Measurements from ENCODE around the gene STX18. TPM values are rescaled to one million over a fixed set of nuclear protein-coding genes. Genes with fewer than 3 reads are reported as not detected.

STX18 gene
- total and polyA plus RNA-seq, 2 donors (not counting 3 experiments of a cell fraction or from before 2014, with no cell fraction given), result 30.7 to 31.2 TPM

GRCh38 chr4:4413806-4414205 lies 128.0 kb downstream of the STX18 start:
- DNase-seq (ENCODE audit: low read depth, low spot score), result no peak
- Histone ChIP-seq H3K9me3 (replicated peaks; ENCODE audit: control insufficient read depth, insufficient read depth, low read length) (no peaks in the 10 kb centered on the region), H3K27me3 (ENCODE audit: control insufficient read depth in 2 of 2, insufficient read depth in 2 of 2, low read length in 2 of 2) (no peaks in the 10 kb centered on the region), H4K20me1 (replicated peaks; ENCODE audit: control insufficient read depth, extremely low read depth, insufficient read depth, low read length) (no peaks in the 10 kb centered on the region), H3K27ac (ENCODE audit: insufficient read depth, low read depth, low read length) (no peak overlapping the region), H3K4me3 (replicated peaks in 1 of 3; ENCODE audit: insufficient read depth in 1 of 3, low read depth in 1 of 3, low read length in 3 of 3) (no peak overlapping the region), H3K4me2 (ENCODE audit: insufficient read depth, low read length) (no peak overlapping the region), H3K79me2 (ENCODE audit: control insufficient read depth, insufficient read depth, low read length) (no peaks in the 10 kb centered on the region), H2AFZ (ENCODE audit: low read depth, low read length) (no peak overlapping the region), H3K9ac (replicated peaks; ENCODE audit: extremely low read depth, insufficient read depth, low read length) (no peak overlapping the region), H3K9me1 (replicated peaks; ENCODE audit: control insufficient read depth, extremely low read depth, insufficient read depth, low read length) (no peaks in the 10 kb centered on the region), H3K4me1 (ENCODE audit: control insufficient read depth, extremely low read depth, insufficient read depth, low read length) (no peaks in the 10 kb centered on the region), H3K36me3 (ENCODE audit: control insufficient read depth in 2 of 2, extremely low read depth in 1 of 2, insufficient read depth in 2 of 2, low read length in 2 of 2) (no peaks in the 10 kb centered on the region)
- CTCF ChIA-PET, result no interaction called here
- intact Hi-C loops (cut with micrococcal nuclease), result no loop called here
- POLR2A ChIA-PET, result no interaction called here
- no TSS peak for BruUV-seq (replicated peaks)
- dilution Hi-C loops (cut with MboI; ENCODE audit: extremely low pct_ligation_motif_present, low sequenced_read_pairs), result no loop called here
- TF ChIP-seq FOS (IDR thresholded peaks at IDR 0.05; ENCODE audit: borderline replicate concordance, insufficient read depth, low read length) (no peak), POLR2AphosphoS5 (IDR thresholded peaks at IDR 0.05; ENCODE audit: insufficient read depth, low read depth, low read length) (no peak)
- no peak for FAIRE-seq

GRCh38 chr4:4413373-4413725 lies 128.5 kb downstream of the STX18 start:
- no peak for FAIRE-seq
- Histone ChIP-seq H3K9me1 (replicated peaks; ENCODE audit: control insufficient read depth, extremely low read depth, insufficient read depth, low read length) (no peaks in the 10 kb centered on the region), H2AFZ (ENCODE audit: low read depth, low read length) (no peak overlapping the region), H3K4me2 (ENCODE audit: insufficient read depth, low read length) (no peak overlapping the region), H3K4me1 (ENCODE audit: control insufficient read depth, extremely low read depth, insufficient read depth, low read length) (no peaks in the 10 kb centered on the region), H3K4me3 (replicated peaks in 1 of 3; ENCODE audit: insufficient read depth in 1 of 3, low read depth in 1 of 3, low read length in 3 of 3) (no peak overlapping the region), H3K79me2 (ENCODE audit: control insufficient read depth, insufficient read depth, low read length) (no peaks in the 10 kb centered on the region), H3K9me3 (replicated peaks; ENCODE audit: control insufficient read depth, insufficient read depth, low read length) (no peaks in the 10 kb centered on the region), H3K36me3 (ENCODE audit: control insufficient read depth in 2 of 2, extremely low read depth in 1 of 2, insufficient read depth in 2 of 2, low read length in 2 of 2) (no peaks in the 10 kb centered on the region), H3K9ac (replicated peaks; ENCODE audit: extremely low read depth, insufficient read depth, low read length) (no peak overlapping the region), H3K27ac (ENCODE audit: insufficient read depth, low read depth, low read length) (no peak overlapping the region), H3K27me3 (ENCODE audit: control insufficient read depth in 2 of 2, insufficient read depth in 2 of 2, low read length in 2 of 2) (no peaks in the 10 kb centered on the region), H4K20me1 (replicated peaks; ENCODE audit: control insufficient read depth, extremely low read depth, insufficient read depth, low read length) (no peaks in the 10 kb centered on the region)
- no peak for DNase-seq (ENCODE audit: low read depth, low spot score)
- POLR2A ChIA-PET, result no interaction called here
- BruUV-seq (replicated peaks), result no TSS peak
- no peak for TF ChIP-seq MYC (IDR thresholded peaks at IDR 0.05; ENCODE audit: low read depth, low read length)
- no peak for TF ChIP-seq MAX (IDR thresholded peaks at IDR 0.05; ENCODE audit: insufficient read depth, insufficient read length)
- no peak for TF ChIP-seq POLR2A (IDR thresholded peaks at IDR 0.05; ENCODE audit: low read depth, low read length)
- no peak for TF ChIP-seq GATA2 (IDR thresholded peaks at IDR 0.05; ENCODE audit: insufficient read depth, insufficient read length, low read depth, low read length)
- no peak for TF ChIP-seq FOS (IDR thresholded peaks at IDR 0.05; ENCODE audit: borderline replicate concordance, insufficient read depth, low read length)
- CTCF ChIA-PET, result no interaction called here
- intact Hi-C loops (cut with micrococcal nuclease) (no loop called here), dilution Hi-C loops (cut with MboI; ENCODE audit: extremely low pct_ligation_motif_present, low sequenced_read_pairs) (no loop called here)
